CD14-positive monocyte (primary cell): ENCODE data around the gene NME2. TPM values are rescaled to one million over a fixed set of nuclear protein-coding genes. Genes with fewer than 3 reads are reported as not detected.

Experiments
- DNase-seq, 3 donors: peaks; one replicate each; pipeline ENCODE4 v3.0.0-alpha.2; 2011 to 2022
- H2AFZ ChIP-seq: 2 replicates; pipeline ENCODE4 v1.6.0; 2012; ENCODE audit warnings: mild to moderate bottlenecking, low read depth, low read length, inconsistent platforms; ENCODE audit not compliant: insufficient read depth, poor library complexity, severe bottlenecking
- H3K27ac ChIP-seq, 2 donors: 1 replicate in 1 of 2; 2 replicates in 1 of 2; pipeline ENCODE4 v1.5.1; 2012 to 2013; ENCODE audit warnings: low read length in 2 of 2, control low read depth in 1 of 2, inconsistent platforms in 1 of 2, low read depth in 1 of 2, mild to moderate bottlenecking in 1 of 2
- H3K27me3 ChIP-seq, 2 donors: one replicate each; pipeline versions ENCODE4 v1.6.0 to v1.6.1; 2011 to 2013; ENCODE audit warnings: low read length in 2 of 2; ENCODE audit not compliant: control insufficient read depth in 2 of 2, insufficient read depth in 2 of 2
- H3K36me3 ChIP-seq, 2 donors: replicated peaks in 1 of 2; 1 replicate in 1 of 2; 2 replicates in 1 of 2; pipeline versions ENCODE4 v1.5.1 to v1.6.1; 2012 to 2013; ENCODE audit warnings: low read length in 2 of 2, control low read depth in 1 of 2, inconsistent platforms in 1 of 2, mild to moderate bottlenecking in 1 of 2; ENCODE audit not compliant: insufficient read depth in 2 of 2, control insufficient read depth in 1 of 2
- H3K4me1 ChIP-seq, 2 donors: 1 replicate in 1 of 2; 2 replicates in 1 of 2; pipeline versions ENCODE4 v1.5.1 to v1.6.1; 2012 to 2013; ENCODE audit warnings: low read length in 2 of 2, control low read depth in 1 of 2, inconsistent platforms in 1 of 2, mild to moderate bottlenecking in 1 of 2, moderate library complexity in 1 of 2; ENCODE audit not compliant: insufficient read depth in 2 of 2, control insufficient read depth in 1 of 2
- H3K4me2 ChIP-seq: replicated peaks from 2 replicates; pipeline ENCODE3; 2012; ENCODE audit warnings: low read length, moderate library complexity, mild to moderate bottlenecking; ENCODE audit not compliant: poor library complexity, severe bottlenecking; ENCODE audit errors: extremely low read depth
- H3K4me3 ChIP-seq, 3 experiments: fragments of 200-600 bp in 1 of 3; sonication (generic) in 1 of 3; replicated peaks in 1 of 3; 1 replicate in 2 of 3; 2 replicates in 1 of 3; pipeline ENCODE4 v1.5.1; 2011 to 2013; ENCODE audit warnings: low read length in 3 of 3, mild to moderate bottlenecking in 3 of 3, control low read depth in 2 of 3, low read depth in 2 of 3, inconsistent platforms in 1 of 3, moderate library complexity in 1 of 3
- H3K79me2 ChIP-seq: 2 replicates; pipeline ENCODE4 v1.6.0; 2012; ENCODE audit warnings: mild to moderate bottlenecking, control low read depth, inconsistent platforms, low read length, moderate library complexity; ENCODE audit not compliant: insufficient read depth
- H3K9ac ChIP-seq: 2 replicates; pipeline ENCODE4 v1.6.0; 2017; ENCODE audit warnings: low read length, mild to moderate bottlenecking; ENCODE audit not compliant: insufficient read depth, poor library complexity, severe bottlenecking
- H3K9me3 ChIP-seq, 2 donors: replicated peaks in 1 of 2; 1 replicate in 1 of 2; 2 replicates in 1 of 2; pipeline versions ENCODE4 v1.5.1 to v1.6.1; 2012 to 2013; ENCODE audit warnings: low read length in 2 of 2, control low read depth in 1 of 2; ENCODE audit not compliant: control insufficient read depth in 1 of 2, insufficient read depth in 1 of 2
- H4K20me1 ChIP-seq: 2 replicates; pipeline ENCODE4 v1.6.0; 2012; ENCODE audit warnings: mild to moderate bottlenecking, low read length, control low read depth, moderate library complexity; ENCODE audit not compliant: insufficient read depth
- H3K27ac Mint-ChIP-seq, 7 donors: one replicate each; pipeline ENCODE4 v1.8.0; 2020; ENCODE audit warnings: mild to moderate bottlenecking in 7 of 7, mixed read lengths in 7 of 7, moderate library complexity in 6 of 7, inconsistent platforms in 2 of 7
- H3K27me3 Mint-ChIP-seq, 3 donors: one replicate each; pipeline ENCODE4 v1.8.0; 2021 to 2022; ENCODE audit warnings: low read depth in 3 of 3, mild to moderate bottlenecking in 3 of 3, mixed read lengths in 3 of 3, moderate library complexity in 3 of 3, inconsistent platforms in 1 of 3
- H3K36me3 Mint-ChIP-seq, 2 donors: one replicate each; pipeline ENCODE4 v1.8.0; 2020; ENCODE audit warnings: mixed read lengths in 2 of 2, inconsistent platforms in 1 of 2, mild to moderate bottlenecking in 1 of 2
- H3K4me1 Mint-ChIP-seq: one replicate; pipeline ENCODE4 v1.8.0; 2020; ENCODE audit warnings: mild to moderate bottlenecking, mixed read lengths
- H3K4me3 Mint-ChIP-seq, 2 donors: one replicate each; pipeline ENCODE4 v1.8.0; 2020; ENCODE audit warnings: mild to moderate bottlenecking in 2 of 2, mixed read lengths in 2 of 2, moderate library complexity in 1 of 2
- H3K9me3 Mint-ChIP-seq, 7 donors: one replicate each; pipeline ENCODE4 v1.8.0; 2020 to 2022; ENCODE audit warnings: mixed read lengths in 7 of 7, mild to moderate bottlenecking in 6 of 7, moderate library complexity in 6 of 7, inconsistent platforms in 2 of 7
- WGBS: methylation state at CpG from one replicate; pipeline ENCODE4 v1.1.5; 2013; ENCODE audit warnings: missing lambda C conversion rate; ENCODE audit not compliant: insufficient coverage; 5-methylcytosine and 5-hydroxymethylcytosine counted together
- intact Hi-C, 2 donors: fragments of 100-400 bp; cut with micrococcal nuclease; formaldehyde crosslinking; loops; one replicate each; pipeline versions ENCODE4 v1.15.0 to v1.15.1; 2023
- polyA plus RNA-seq, 3 donors: library from polyadenylated mRNA; depleted of rRNA in 1 of 3; unstranded in 2 of 3; stranded (reverse) in 1 of 3; fragments of 300-500 nt in 2 of 3; fragments of >200 nt in 1 of 3; fragmentation: Illumina TruSeq in 2 of 3; gene quantifications; 1 replicate in 2 of 3; 2 replicates in 1 of 3; pipeline ENCODE4 v1.2.3, GENCODE V29; 2012 to 2021
- TF ChIP-seq, protein P1 (sequence below): fragments of 200-600 bp; IDR thresholded peaks from one replicate; pipeline ENCODE4 v1.8.0; 2022; ENCODE audit warnings: antibody characterized with exemption, mild to moderate bottlenecking

Gene NME2
- polyA plus RNA-seq, 3 donors: 240 to 307 (median 259) TPM

DNA sequence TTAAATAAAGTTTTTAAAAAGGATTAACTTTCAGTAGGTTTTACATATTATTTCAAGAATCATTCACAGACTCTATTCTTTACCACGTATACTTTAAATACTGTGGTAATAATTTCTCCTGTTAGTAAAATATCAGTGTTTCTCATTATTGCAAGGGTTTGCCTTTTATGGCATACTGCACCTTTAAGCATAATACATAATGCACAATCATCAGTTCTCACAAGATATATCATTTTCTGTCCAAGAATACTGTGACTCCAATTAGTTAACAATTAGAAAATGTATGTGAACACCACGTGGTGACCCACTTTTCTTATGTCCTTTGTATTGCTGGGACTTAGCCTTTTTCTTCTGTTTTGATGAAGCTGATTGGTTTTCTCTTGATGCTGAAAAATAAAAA lies 25.7 kb downstream of the NME2 start:
- Histone ChIP-seq H3K27ac (no peak overlapping the region), H3K4me1 (no peaks in the 10 kb centered on the region), H3K79me2 (no peaks in the 10 kb centered on the region), H3K36me3 (peaks cover 69 to 90% of the 10 kb centered on the region in 2 donors), H3K9me3 (no peaks in the 10 kb centered on the region), H3K9ac (no peak overlapping the region), H3K4me2 (no peak overlapping the region), H3K4me3 (no peak overlapping the region), H2AFZ (no peak overlapping the region), H3K27me3 (no peaks in the 10 kb centered on the region), H4K20me1 (no peaks in the 10 kb centered on the region)
- Mint-ChIP-seq H3K4me3 (no peak overlapping the region), H3K27me3 (no peaks in the 10 kb centered on the region), H3K4me1 (no peaks in the 10 kb centered on the region), H3K27ac (no peak overlapping the region), H3K9me3 (no peaks in the 10 kb centered on the region), H3K36me3 (peaks cover 53 to 78% of the 10 kb centered on the region in 2 donors)
- no peak for DNase-seq
- WGBS: no CpG with 5 or more reads among the region's 2 CpGs
- TF ChIP-seq, protein P1, sequence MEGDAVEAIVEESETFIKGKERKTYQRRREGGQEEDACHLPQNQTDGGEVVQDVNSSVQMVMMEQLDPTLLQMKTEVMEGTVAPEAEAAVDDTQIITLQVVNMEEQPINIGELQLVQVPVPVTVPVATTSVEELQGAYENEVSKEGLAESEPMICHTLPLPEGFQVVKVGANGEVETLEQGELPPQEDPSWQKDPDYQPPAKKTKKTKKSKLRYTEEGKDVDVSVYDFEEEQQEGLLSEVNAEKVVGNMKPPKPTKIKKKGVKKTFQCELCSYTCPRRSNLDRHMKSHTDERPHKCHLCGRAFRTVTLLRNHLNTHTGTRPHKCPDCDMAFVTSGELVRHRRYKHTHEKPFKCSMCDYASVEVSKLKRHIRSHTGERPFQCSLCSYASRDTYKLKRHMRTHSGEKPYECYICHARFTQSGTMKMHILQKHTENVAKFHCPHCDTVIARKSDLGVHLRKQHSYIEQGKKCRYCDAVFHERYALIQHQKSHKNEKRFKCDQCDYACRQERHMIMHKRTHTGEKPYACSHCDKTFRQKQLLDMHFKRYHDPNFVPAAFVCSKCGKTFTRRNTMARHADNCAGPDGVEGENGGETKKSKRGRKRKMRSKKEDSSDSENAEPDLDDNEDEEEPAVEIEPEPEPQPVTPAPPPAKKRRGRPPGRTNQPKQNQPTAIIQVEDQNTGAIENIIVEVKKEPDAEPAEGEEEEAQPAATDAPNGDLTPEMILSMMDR: no peak
- intact Hi-C loops: no loop called here

DNA sequence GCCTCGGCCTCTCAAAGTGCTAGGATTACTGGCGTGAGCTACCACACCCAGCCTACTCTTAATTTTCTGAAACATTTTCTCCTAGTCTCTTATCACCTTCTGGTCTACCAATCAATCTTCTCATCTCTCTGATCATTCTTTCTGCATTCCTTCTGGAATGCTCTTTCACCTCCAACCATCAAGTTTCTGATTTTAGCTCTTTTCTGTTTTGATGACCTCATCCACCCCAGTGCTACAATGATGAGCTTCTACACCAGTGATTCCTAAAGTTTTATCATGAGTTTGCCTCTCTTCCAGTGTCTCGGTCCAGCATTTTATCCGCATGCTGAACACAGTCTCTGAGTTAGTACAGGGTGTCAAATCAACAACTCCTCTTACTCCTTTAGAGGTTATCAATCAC lies 31.5 kb downstream of the NME2 start:
- intact Hi-C loops: no loop called here
- TF ChIP-seq, protein P1: no peak
- Mint-ChIP-seq H3K36me3 (peaks cover 56 to 84% of the 10 kb centered on the region in 2 donors), H3K4me3 (no peak overlapping the region), H3K27ac (no peak overlapping the region), H3K9me3 (peaks cover 0 to 3% (median 0%) of the 10 kb centered on the region in 7 donors), H3K27me3 (no peaks in the 10 kb centered on the region), H3K4me1 (no peaks in the 10 kb centered on the region)
- DNase-seq: no peak
- WGBS: 100% methylated on average over 2 of the region's 4 CpGs
- Histone ChIP-seq H3K4me1 (no peaks in the 10 kb centered on the region), H4K20me1 (no peaks in the 10 kb centered on the region), H3K27ac (no peak overlapping the region), H3K4me2 (no peak overlapping the region), H3K9ac (no peak overlapping the region), H2AFZ (no peak overlapping the region), H3K9me3 (no peaks in the 10 kb centered on the region), H3K36me3 (peaks cover 83 to 89% of the 10 kb centered on the region in 2 donors), H3K79me2 (no peaks in the 10 kb centered on the region), H3K27me3 (no peaks in the 10 kb centered on the region), H3K4me3 (no peak overlapping the region)
